NCI-H460 (cell line): ENCODE data around the gene HLA-E. TPM values are rescaled to one million over a fixed set of nuclear protein-coding genes. Genes with fewer than 3 reads are reported as not detected.
"Not testable (repeated sequence)": the region's sequence is repeated elsewhere in the genome, so short reads cannot be mapped to it uniquely, and the experiment has no call there.

Source experiments
- DNase-seq: peaks from one replicate; pipeline ENCODE4 v3.0.0-alpha.2; 2016; ENCODE audit warnings: low read depth; ENCODE audit errors: extremely low read depth
- total RNA-seq: library from RNA; depleted of rRNA; stranded (reverse); fragments of >200 nt; shearing (Covaris generic); gene quantifications from 2 replicates; pipeline ENCODE4 v1.2.3, GENCODE V29; 2014

Gene HLA-E
- total RNA-seq, 1 experiment from 2014 or later: 72.6 TPM

DNA sequence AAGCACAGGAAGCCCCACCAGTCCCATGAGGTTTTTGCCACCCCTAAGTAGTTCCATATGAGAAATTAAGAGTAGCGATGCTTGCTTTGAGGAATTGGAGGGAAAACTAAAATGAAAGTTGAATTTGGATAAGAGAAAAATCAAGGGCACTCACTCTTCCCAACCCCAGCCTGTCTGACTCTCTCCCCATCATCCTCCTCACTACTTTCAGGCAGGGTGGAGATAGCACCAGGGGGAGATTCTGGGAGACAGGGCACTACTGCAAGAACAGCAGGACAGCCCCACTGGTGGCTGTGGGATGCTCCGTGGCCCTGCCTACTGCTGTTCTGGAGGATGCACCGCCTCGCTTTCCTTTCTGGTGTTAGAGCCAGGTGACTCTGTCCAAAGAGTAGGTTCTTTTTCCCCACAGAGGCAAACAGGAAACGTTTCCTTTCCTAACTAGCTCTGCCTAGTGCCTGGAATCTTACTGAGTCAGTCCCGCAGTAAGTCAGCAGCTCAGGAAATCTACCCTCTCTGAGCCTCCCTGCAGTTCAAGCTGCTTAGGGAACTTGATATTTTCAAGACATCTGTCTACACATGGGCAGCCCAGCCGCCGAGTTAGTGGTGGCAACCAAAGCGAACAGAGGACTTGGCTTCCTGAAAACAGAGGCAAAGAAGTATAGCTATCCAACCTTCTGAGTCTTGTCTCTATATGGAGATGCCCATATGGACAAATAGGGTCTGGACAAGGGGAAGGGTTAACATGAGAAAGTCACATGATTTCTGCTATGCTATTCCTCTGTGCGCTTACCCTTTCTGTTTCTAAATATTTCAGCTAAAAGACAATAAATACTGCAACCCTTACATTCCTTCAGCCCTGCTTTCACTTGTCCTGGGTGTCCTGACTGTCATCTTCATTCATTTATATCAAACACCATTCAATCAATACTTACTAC, 11.4 kb downstream of the HLA-E start:
- DNase-seq: no peak

DNA sequence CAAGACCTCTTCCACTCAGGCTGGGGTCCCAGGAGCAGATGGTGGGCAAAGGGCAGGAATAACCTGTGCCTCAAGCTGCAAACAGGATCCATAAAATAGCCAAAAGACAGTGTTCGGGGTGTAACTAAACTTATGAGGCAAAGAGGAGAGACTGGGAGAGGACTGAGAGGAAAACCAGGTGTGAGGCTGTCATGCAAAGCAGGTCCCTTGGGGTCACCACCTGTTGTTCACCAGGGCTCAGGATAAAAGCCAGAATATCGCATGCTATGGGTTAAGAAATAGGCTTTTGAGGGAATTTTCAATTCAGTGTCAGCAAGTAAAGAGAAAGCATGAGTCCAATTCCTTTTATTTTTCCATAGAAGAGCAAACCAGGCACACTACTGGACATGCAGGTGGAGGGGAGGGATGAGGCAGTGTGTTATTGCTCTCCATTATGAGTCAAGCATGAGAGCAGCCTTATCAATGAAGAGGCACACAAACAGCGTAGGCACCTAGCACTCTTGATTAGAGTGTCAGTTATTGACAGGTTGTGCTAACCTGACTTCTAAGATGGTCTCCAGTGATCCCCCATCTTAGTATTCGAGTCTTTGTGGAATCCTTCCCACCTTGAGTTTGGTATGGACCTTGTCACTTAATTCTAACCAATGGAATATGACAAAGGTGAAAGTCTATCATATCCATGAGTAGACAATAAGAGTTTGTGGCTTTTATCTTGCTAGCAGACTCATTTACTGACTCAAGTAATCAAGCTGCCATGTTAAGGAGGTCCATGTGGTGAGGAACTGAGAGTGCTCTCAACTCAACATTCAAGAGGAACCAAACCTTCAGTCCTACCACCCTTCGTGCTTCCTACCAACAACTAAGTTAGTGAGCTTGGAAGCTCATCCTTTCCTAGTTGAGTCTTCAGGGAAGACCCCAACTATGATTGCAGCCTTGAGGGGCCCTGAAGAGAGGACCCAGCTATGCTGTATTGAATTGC, 18.8 kb downstream of the HLA-E start:
- DNase-seq: no peak

DNA sequence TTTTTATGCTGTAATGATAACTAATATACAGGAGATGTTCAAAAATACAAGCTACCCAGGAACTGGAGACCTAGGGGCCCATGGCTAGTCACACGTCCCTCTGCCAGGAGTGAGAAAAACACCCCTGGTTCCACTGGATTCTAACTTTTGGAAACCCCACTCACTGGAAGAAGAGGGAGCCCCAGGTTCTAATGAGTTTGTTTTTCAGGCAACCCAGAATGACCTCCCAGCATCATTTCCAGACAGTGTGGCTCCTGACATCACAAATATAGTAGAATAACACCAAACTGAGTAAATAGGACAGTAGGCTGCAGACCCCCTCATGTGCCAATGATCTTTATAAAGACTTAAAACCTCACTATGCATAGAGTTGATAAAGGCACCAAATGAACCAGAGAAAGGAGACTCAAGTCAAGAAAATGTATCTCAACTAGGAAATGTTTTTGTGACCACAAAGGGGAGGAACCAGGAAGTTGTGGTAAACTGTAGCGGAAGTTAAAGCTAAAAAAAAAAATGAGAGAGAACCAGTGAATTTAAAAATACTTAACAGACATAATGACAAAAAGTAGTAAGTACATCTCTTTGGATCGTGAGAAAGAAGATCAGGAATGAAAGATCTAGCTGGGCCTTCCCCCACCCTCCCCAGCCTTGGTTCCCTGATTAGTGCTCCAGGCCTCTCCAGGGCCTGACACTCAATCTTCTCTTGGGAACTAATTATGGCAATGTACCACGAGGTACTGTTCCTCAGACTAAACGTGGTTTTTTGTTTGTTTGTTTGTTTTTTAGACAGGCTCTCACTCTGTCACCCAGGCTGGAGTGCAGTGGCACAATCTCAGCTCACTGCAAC, 19.8 kb downstream of the HLA-E start:
- no peak for DNase-seq

DNA sequence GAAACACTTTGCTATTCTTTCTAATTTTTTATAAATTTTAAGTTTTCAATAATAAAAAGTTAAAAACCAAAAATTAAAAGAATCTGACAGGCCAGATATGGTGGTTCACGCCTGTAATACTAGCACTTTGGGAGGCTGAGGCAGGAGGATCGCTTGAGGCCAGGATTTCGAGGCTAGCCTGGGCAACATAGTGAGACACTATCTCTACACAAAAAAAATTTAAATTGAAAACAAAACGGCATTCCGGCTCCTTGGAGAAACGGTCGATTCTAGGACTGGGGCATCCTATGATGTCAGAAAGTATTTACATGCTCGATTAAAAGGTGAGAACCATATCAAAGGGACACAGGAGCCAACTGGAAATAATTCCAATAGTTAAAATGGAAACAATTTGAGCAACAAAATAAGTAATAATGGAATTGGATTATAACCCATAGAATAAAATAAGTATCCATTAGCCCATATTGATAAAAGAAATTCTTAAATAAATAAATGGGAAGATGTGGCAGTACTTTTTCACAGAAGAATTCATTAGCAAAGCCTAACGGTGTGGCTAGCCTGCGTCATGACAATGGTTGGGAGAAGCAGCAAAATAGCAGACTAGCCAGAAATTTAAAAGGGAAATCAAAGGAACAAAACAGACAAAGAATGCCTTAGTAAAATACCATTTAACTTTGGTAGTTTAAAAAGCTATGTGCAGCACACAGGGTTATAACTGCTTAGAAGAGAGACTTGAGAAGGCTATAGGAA, 21.3 kb downstream of the HLA-E start:
- no peak for DNase-seq

DNA sequence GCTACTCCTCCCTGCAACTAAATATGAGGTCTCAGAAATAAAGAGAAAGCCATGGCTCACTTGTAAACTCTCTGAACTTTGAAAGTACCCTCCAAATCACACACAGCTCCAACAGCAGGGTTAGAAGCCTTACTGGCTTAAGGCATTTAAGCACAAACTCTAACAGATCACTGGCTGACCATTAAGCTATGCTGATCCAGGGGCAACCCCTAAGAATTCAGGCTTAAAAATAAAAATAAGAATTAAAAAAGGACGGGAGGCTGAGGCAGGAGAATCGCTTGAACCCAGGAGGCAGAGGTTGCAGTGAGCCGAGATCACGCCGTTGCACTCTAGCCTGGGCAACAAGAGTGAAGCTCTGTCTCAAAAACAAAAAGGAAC, 21.8 kb downstream of the HLA-E start:
- no peak for DNase-seq

DNA sequence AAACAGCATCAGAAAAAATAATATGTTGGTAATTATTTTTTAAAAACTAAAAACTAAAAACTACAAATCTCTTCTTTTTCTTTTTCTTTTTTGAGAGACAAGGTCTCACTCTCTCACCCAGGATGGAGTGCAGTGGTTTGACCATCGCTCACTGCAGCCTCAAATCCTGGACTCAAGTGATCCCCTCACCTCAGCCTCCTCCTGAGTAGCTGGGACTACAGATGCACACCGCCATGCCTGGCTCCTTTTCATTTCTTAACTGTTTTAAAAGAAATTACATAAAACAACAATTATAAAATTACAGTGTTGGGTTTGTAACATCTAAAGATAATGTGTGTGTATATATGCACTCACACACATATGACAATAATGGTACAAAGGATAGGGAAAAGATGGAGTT, 24.1 kb downstream of the HLA-E start:
- no peak for DNase-seq

DNA sequence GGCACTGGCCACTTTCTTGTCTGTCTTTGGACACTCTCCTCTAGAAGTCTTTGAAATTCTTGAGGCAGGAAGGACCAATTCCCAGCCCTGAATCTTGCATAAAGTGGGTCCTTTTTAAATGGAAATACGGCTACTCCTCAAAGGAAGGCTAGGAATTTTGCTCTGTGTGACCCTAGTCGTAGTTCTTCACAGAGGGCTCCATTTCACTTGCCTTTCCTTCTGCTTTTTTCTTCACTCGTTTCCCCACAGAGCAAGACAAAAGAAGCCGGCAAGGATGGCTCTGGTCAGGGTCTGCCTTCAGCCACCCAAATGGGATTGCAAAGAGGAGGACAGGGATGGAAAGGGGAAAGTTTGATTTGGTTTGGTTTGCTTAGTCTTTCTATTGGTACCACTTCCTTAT, 25.8 kb downstream of the HLA-E start:
- no peak for DNase-seq

DNA sequence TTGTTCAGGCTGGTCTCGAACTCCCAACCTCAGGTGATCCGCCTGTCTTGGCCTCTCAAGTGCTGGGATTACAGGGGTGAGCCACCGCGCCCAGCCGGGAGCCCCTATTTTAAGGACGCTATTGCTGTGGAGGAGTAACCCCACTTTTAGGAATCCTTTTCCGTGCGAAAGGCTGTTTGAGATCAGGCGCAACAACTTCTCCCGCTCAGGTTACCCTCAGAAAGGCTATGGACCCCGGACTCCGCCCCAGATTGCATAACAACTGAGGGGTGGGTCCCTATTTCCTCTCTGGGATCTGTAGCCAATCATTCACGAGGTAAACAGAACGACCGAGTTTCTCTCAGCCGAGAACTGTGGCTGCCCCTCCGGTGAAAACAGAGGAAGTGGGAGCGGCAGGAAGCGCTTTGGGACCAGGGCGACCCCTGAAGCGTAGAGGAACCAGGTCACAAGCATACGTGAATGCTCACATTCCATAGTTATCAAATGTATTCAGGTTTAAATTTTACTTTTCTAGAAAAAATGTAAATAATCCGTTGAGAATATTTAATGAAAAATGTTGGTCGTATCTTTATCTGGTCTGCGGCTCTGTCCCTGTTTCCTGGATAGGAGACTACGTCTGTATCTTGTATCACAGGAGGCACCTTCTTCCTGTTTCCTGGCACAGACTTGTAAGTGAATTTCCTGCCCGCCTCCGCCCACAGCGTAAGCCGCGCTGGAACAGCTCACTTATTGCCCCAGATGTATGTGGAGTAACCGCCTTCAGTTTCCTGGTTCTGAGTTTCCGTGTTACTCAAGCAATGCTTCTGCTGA, 26.8 kb downstream of the HLA-E start:
- DNase-seq: peak; percentile 87

DNA sequence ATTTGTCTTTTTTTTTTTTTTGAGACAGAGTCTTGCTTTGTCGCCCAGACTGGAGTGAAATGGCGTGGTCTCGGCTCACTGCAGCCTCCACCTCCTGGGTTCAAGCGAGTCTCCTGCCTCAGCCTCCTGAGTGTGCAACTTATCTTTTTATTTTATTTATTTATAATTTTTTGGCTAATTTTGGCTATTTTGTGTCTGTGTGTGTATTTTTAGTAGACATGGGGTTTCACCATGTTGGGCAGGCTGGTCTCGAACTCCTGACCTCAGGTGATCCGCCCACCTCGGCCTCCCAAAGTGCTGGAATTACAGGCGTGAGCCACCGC, 27.4 kb downstream of the HLA-E start:
- not testable (repeated sequence) for DNase-seq

DNA sequence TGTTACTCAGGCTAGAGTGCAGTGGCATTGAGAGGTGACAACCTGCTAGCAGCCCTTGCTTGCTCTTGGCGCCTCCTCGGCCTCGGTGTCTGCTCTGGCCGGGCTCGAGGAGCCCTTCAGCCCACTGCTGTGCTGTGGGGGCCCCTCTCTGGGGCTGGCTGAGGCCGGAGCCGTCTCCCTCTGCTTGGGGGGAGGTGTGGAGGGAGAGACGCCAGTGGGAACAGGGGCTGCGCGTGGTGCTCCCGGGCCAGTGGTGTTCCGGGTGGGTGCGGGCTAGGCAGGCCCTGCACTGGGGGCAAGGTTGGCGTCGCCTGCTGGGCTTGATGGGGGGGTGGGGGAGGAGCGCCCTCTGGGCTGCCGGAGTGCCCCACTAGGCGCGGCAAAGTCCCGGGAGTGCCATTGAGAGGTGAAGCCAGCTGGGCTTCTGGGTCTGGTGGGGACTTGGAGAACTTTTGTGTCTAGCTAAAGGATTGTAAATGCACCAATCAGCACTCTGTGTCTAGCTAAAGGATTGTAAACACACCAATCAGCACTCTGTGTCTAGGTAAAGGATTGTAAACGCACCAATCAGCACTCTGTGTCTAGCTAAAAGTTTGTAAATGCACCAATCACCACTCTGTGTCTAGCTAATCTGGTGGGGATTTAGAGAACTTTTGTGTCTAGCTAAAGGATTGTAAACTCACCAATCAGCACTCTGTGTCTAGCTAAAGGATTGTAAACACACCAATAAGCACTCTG, 28.6 kb downstream of the HLA-E start:
- not testable (repeated sequence) for DNase-seq

DNA sequence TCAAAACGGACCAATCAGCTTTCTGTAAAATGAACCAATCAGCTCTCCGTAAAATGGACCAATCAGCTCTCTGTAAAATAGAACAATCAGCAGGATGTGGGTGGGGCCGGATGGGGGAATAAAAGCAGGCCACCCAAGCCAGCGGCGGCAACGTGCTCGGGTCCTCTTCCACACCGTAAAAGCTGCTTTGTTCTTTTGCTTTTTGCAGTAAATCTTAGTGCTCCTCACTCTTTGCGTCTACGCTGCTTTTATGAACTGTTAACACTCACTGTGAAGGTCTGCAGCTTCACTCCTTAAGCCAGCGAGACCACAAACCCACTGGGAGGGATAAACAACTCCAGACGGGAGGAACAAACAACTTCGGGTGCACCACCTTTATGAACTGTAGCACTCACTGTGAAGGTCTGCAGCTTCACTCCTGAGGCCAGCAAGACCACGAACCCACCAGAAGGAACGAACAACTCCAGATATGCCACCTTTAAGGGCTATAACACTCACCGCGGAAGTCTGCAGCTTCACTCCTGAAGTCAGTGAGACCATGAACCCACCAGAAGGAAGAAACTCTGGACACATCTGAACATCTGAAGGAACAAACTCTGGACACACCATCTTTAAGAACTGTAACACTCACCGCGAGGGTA, 29.3 kb downstream of the HLA-E start:
- not testable (repeated sequence) for DNase-seq

DNA sequence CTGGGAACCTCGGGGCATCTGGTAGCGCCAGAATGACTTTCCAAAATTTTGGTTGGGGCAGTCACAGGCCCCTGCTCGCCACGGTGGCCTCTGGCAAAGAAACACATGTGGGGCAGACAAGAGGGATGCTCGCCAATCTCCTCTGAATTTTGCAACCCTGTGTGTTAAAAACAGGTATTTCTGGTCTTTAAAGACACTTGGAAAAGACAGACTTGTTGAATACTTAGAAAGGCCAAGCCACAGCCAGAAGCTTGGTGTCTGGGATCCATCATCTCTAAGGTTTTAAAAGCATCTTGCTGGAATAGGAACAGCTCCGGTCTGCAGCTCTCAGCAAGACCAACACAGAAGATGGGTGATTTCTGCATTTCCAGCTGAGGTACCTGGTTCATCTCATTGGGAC, 31.2 kb downstream of the HLA-E start:
- DNase-seq: no peak

DNA sequence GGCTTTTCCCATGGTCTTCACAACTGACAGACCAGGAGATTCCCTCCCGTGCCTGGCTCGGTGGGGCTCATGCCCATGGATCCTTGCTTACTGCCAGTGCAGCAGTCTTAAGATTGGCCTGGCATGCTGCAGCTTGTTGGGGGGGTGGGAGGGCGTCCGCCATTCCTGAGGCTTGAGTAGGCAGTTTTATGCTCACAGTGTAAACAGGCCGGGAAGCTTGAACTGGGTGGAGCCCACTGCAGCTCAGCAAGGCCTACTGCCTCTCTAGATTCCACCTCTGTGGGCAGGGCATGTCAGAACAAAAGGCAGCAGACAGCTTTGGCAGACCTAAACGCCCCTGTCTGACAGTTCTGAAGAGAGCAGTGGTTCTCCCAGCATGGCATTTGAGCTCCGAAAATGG, 31.8 kb downstream of the HLA-E start:
- DNase-seq: not testable (repeated sequence)

DNA sequence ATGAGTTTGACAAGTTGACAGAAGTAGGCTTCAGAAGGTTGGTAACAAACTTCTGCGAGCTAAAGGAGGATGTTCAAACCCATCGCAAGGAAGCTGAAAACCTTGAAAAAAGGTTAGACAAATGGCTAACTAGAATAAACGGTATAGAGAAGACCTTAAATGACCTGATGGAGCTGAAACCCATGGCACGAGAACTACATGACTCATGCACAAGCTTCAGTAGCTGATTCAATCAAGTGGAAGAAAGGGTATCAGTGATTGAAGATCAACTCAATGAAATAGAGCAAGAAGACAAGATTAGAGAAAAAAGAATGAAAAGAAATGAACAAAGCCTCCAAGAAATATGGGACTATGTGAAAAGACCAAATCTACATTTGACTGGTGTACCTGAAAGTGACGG, 32.6 kb downstream of the HLA-E start:
- DNase-seq: not testable (repeated sequence)

DNA sequence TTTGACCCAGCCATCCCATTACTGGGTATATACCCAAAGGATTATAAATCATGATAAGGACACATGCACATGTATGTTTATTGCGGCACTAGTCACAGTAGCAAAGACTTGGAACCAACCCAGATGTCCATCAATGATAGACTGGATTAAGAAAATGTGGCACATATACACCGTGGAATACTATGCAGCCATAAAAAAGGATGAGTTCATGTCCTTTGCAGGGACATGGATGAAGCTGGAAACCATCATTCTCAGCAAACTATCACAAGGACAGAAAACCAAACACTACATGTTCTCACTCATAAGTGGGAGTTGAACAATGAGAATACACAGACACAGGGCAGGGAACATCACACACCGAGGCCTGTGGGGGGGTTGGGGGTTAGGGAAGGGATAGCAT, 37.1 kb downstream of the HLA-E start:
- DNase-seq: not testable (repeated sequence)

DNA sequence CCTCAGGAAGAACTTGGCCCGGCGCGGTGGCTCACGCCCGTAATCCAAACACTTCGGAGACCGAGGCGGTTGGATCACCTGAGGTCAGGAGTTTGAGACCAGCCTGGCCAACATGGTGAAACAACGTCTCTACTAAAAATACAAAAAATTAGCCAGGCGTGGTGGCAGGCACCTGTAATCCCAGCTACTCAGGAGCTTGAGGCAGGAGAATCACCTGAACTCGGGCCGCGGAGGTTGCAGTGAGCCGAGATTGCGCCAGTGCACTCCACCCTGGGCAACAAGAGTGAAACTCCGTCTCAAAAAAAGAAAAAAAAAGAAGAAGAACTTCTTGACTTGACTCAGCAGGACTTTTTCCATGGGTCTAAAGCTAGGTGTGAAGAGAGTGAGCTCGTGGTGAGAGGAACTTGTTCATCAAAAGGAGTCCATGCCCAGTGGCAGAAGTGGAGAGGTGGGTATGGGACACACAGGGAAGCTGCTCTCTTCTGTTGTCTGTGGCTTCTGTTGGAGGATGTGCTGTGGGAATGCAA, 40.1 kb downstream of the HLA-E start:
- DNase-seq: not testable (repeated sequence)

DNA sequence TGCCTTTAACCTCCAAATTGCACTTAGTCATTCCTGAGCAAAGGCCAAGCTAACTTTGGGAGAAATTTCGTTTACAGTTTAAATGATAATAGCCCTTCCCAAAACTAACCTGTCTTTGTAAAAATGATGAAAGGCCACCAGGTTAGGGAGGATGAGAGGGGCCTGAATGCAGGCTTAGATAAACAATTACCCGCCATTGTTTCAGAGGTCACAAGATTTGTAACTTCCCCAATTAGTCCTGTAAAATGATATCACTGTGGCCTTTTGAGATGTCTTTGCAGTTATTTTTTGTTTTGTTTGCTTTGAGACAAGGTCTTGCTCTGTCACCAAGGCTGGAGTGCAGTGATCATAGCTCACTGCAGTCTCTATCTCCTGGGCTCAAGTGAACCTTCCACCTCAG, 40.7 kb downstream of the HLA-E start:
- no peak for DNase-seq
